Thyroid gland (tissue), 4 donors: ENCODE results near the gene SH2D2A.

Experiments used
- CTCF ChIP-seq, 6 experiments: fragments of 200-600 bp in 3 of 6; fragments of 450-650 bp in 3 of 6; sonication (generic) in 3 of 6; IDR thresholded peaks; one replicate each; pipeline ENCODE4 v1.5.1; 2016 to 2019; ENCODE audit warnings: antibody characterized with exemption in 6 of 6, mild to moderate bottlenecking in 2 of 6, inconsistent platforms in 1 of 6, moderate library complexity in 1 of 6
- POLR2A ChIP-seq, 2 donors: fragments of 450-650 bp; IDR thresholded peaks; one replicate each; pipeline ENCODE4 v1.6.1; 2017; ENCODE audit warnings: antibody characterized with exemption in 2 of 2, mild to moderate bottlenecking in 2 of 2, moderate library complexity in 1 of 2

GRCh38 chr1:156767879-156768604, 48.6 kb downstream of the SH2D2A start:
- no peak for TF ChIP-seq POLR2A (IDR thresholded peaks at IDR 0.05)
- TF ChIP-seq CTCF (IDR thresholded peaks at IDR 0.05): no peak
